Nephron progenitor cell (in vitro differentiated cells): ENCODE data around the gene SYT13.
A peak's percentile ranks its signal among the peaks of the same experiment; 100 is the strongest.

Source experiments
- DNase-seq: peaks from one replicate; pipeline ENCODE4 v3.0.0; 2021
- H3K27ac Mint-ChIP-seq: 2 replicates; pipeline ENCODE4 v1.8.0; 2021; ENCODE audit warnings: mild to moderate bottlenecking, moderate library complexity, mixed read lengths
- H3K27me3 Mint-ChIP-seq: 2 replicates; pipeline ENCODE4 v1.8.0; 2021; ENCODE audit warnings: mild to moderate bottlenecking, low read depth, mixed read lengths; ENCODE audit not compliant: poor library complexity
- H3K36me3 Mint-ChIP-seq: 2 replicates; pipeline ENCODE4 v1.8.0; 2021; ENCODE audit warnings: low read depth, mixed read lengths
- H3K4me1 Mint-ChIP-seq: 2 replicates; pipeline ENCODE4 v1.8.0; 2021; ENCODE audit warnings: mixed read lengths
- H3K4me3 Mint-ChIP-seq: 2 replicates; pipeline ENCODE4 v1.8.0; 2021; ENCODE audit warnings: mild to moderate bottlenecking, moderate library complexity, mixed read lengths
- H3K9me3 Mint-ChIP-seq: 2 replicates; pipeline ENCODE4 v1.8.0; 2021; ENCODE audit warnings: mild to moderate bottlenecking, moderate library complexity, mixed read lengths
- CTCF ChIP-seq: fragments of 200-600 bp; sonication (generic); IDR thresholded peaks from 2 replicates; pipeline ENCODE4 v1.5.0; 2021; ENCODE audit warnings: antibody characterized with exemption

Gene SYT13

GRCh38 chr11:45287316-45287903 lies 1.3 kb upstream of the SYT13 start:
- Mint-ChIP-seq H3K27me3 (peaks cover 94% of the 10 kb centered on the region), H3K4me3 (peak overlapping the region; percentile 35), H3K4me1 (peaks cover 18% of the 10 kb centered on the region), H3K9me3 (peaks cover 18% of the 10 kb centered on the region), H3K27ac (no peak overlapping the region), H3K36me3 (no peaks in the 10 kb centered on the region)
- no peak for TF ChIP-seq CTCF
- DNase-seq = no peak

- Mint-ChIP-seq H3K27ac (no peak overlapping the region), H3K4me1 (peaks cover 39% of the 10 kb centered on the region), H3K36me3 (no peaks in the 10 kb centered on the region), H3K9me3 (peaks cover 22% of the 10 kb centered on the region), H3K4me3 (peak overlapping the region; percentile 81), H3K27me3 (peaks cover 79% of the 10 kb centered on the region)
- TF ChIP-seq CTCF = no peak
- DNase-seq = no peak
Measured at GRCh38 chr11:45285250-45285828, 802 bp downstream of the SYT13 start.

- H3K4me1 Mint-ChIP-seq = peaks cover 45% of the 10 kb centered on the region
- no peak for TF ChIP-seq CTCF
- peaks cover 54% of the 10 kb centered on the region for H3K27me3 Mint-ChIP-seq
- H3K27ac Mint-ChIP-seq = no peak overlapping the region
- peaks cover 25% of the 10 kb centered on the region for H3K9me3 Mint-ChIP-seq
- H3K4me3 Mint-ChIP-seq = no peak overlapping the region
- DNase-seq = no peak
- peaks cover 7% of the 10 kb centered on the region for H3K36me3 Mint-ChIP-seq
Measured at GRCh38 chr11:45282081-45282480, 4.1 kb downstream of the SYT13 start.

GRCh38 chr11:45280449-45280848 lies 5.7 kb downstream of the SYT13 start:
- peaks cover 42% of the 10 kb centered on the region for H3K4me1 Mint-ChIP-seq
- TF ChIP-seq CTCF = no peak
- H3K36me3 Mint-ChIP-seq = peaks cover 7% of the 10 kb centered on the region
- no peak for DNase-seq
- H3K27ac Mint-ChIP-seq = no peak overlapping the region
- no peak overlapping the region for H3K4me3 Mint-ChIP-seq
- peaks cover 19% of the 10 kb centered on the region for H3K9me3 Mint-ChIP-seq
- H3K27me3 Mint-ChIP-seq = peaks cover 46% of the 10 kb centered on the region

- Mint-ChIP-seq H3K27me3 (peaks cover 46% of the 10 kb centered on the region), H3K36me3 (peaks cover 7% of the 10 kb centered on the region), H3K9me3 (peaks cover 19% of the 10 kb centered on the region), H3K4me3 (no peak overlapping the region), H3K27ac (no peak overlapping the region), H3K4me1 (peaks cover 37% of the 10 kb centered on the region)
- TF ChIP-seq CTCF = no peak
- no peak for DNase-seq
Measured at GRCh38 chr11:45279645-45280044, 6.5 kb downstream of the SYT13 start.

- Mint-ChIP-seq H3K4me1 (peaks cover 29% of the 10 kb centered on the region), H3K27ac (no peak overlapping the region), H3K36me3 (peaks cover 7% of the 10 kb centered on the region), H3K4me3 (no peak overlapping the region), H3K27me3 (peaks cover 46% of the 10 kb centered on the region), H3K9me3 (peaks cover 19% of the 10 kb centered on the region)
- TF ChIP-seq CTCF = no peak
- no peak for DNase-seq
Measured at GRCh38 chr11:45278714-45279113, 7.4 kb downstream of the SYT13 start.
